Activated gamma-delta T cell treated with anti-CD3 and anti-CD28 coated beads, Interleukin-2, amount 50 U/mL, for 16 hours (primary cell): ENCODE results near the gene CRTC1.

Source experiments
- DNase-seq: peaks from one replicate; pipeline ENCODE4 v3.0.0-alpha.2; 2020; ENCODE audit warnings: low read depth

Gene CRTC1

DNA sequence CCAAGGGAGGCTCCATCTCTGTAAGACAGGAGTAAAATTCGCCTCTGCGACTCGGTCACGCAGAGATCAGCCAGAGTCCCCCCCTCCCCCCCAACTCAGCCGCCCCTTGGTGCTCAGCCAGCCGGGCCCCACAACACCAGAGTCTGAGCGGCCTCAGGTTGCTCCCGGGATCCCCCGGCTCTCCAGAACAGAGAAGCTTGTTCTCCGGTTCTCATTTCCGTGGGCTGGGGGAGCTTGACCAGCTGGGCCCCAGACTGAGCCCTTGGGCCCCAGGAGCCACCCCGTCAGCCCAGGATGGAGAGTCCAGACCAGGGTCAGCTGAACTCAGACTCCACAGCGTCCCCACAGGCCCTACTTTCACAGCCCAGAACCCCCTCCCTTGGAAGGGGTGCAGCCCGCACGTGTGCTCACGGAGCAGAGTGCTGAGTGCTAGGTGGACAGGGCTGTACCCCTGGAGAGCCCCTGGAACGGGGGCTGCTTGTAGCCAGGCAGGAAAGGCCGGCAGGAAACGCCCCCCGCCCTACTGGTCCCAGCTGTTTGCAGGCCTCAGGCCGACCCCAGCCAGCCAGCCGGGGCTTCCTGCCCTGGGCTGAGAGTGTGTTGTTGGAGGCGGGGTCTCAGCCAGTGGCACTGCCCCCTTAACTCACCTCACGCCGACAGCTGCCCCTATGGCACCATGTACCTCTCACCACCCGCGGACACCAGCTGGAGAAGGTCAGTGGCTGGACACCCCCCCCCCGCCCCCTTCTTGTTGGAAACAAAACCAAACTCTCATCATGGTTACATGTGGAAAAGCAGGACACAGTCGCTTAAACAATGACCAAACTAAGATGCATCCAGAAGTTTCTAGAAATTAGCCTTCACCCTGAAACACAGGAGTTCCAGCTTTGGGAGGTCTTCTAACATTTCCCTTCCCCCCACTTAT is 63.2 kb downstream of the CRTC1 start:
- DNase-seq: no peak

DNA sequence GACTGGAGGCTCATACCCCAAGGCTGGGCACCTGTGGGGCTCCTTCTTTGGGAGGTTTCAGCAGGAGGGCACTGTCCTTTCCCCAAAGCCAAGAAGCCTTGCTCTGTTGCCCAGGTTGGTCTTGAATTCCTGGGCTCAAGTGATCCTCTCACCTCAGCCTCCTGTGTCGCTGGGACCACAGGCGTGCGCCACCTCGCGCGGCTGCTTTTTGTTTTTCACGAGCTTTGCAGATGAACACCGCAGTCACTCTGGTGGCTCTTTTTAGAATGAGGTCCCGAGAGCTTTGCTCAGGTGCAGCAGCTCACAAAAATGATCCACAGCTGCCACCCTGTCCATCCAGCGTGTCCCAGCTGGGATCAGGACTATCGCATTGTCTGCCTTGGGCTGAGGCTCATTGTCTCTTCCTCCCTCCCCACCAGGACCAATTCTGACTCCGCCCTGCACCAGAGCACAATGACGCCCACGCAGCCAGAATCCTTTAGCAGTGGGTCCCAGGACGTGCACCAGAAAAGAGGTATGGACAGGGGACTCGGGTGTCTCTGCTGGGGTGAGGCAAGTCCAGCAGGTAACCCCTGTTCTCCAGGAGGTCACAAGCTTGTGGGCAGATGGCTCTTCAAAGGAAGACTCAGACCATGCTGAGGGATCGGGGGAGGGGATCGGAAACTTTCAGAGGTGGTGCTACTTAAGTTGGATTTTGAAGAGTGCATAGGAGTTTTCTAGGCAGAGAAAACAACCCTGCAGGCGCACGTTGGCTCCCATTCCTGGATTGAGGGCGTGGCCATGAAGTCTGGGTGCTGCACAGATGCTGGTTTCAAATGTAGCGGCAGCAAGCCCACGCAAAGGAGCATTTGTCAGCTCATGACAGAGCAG is 66.1 kb downstream of the CRTC1 start:
- DNase-seq: no peak

DNA sequence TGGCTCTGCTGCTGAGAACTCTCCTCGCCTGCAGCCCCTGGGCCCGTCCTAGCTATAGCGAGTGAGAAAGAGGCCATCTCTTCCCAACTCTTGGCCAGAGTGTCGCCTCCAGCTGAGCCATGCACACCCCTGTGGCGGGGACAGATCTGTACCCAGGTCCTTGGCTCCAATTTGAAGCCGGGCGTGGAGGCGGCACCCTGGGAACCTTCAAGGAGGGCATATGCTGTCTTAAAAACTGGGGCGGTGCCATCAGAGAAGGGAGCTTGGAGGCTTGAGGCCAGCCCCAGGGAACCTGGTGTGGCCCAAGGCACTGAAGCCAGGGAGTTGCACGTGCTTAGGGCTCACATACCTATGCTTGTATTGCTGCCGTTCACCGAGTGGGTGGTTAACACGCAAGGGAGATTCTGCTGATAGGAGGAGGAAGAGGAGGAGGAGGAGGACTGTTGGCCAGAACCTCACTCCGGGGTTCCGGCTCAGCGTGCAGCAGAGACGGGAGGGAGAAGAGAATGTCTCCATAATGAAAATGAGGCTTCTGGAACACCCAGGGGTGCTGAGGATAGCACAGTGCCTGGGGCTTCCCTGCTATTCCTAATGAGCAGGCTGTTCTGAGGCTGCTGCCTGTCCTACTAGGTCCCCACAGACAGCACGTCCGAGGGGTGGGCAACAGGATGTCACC is 67.0 kb downstream of the CRTC1 start:
- DNase-seq: no peak

DNA sequence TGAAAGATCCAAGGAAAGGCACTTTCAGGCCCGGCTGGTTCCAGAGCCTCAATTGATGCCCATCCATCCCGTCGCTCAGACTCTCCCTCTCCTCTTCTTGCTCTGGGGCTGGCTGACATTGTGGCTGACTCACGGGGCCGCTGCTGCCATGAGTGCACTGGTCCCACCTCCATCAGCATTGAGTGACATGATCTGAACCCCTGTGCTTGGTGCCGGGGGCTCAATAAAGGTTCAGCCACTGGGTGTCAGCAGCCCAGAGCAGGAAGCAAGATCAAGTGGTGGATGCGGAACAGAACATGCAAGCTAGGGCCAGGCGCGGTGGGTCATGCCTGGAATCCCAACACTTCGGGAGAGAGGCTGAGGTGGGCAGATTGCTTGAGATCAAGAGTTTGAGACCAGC is 68.1 kb downstream of the CRTC1 start:
- DNase-seq: no peak

DNA sequence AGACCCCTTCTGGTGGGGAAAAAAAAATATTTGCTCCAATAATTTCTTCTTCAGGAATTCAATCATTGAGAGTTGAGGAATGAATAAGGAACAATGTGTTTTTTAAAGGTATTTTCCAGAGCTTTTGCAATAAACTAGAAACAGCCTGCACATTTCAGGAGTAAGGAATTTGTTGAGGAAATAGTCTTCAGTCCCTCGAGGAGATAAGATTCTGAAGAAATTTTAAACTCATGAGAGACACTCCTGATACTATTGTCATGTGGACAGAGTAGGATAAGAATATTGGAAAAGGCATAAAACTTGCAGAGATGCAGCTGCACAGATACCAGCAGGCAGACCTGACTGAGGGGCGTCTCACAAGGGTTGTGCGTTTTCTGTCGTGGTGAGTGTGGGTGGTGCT is 71.0 kb downstream of the CRTC1 start:
- no peak for DNase-seq

- no peak for DNase-seq
Measured at GRCh38 chr19:18756896-18757295, 73.4 kb downstream of the CRTC1 start.

DNA sequence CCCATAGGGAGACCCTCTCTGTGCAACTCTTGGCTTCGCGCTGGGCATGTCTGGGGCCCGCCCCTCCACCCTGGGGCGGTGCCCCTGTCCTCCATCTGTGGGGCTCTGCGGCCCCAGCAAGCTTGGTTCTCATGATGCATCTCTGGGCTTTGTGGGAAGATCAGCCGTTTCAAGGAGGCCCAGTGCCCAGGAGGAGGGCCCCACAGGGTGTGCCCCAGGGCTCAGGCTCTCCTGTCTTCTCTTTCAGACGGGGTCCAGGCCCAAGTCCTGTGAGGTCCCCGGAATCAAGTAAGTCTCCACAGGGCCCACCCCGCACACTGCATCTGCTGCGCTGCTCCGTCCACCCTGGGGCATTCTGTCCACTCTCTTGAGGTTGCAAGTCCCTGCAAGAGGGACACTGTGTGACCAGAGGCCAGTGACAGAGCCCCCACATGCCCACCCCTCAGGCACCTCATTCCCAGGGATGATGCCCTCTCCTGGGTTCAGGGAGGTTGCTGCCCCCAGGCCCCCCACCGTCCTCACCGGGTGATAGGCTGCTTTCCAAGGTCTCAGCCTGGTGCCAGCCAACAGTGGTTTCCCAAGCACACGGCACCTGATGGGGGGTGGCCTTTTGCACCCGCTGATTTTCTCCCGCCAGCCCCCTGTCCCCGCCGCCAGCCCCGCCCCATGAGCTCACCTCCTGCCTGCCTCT is 76.0 kb downstream of the CRTC1 start:
- DNase-seq: no peak

DNA sequence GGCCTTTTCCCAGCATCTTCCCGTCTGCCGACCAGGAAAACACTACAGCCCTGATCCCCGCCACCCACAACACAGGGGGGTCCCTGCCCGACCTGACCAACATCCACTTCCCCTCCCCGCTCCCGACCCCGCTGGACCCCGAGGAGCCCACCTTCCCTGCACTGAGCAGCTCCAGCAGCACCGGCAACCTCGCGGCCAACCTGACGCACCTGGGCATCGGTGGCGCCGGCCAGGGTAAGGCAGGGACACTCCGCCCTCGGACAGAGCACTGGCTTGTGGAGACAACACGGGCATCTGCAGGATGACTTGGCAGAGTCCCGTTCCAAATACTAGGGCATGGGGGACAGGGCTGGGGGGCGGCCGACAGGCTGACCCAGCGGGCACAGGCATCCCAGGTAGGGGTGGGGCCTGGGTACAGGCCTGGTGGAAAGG is 76.5 kb downstream of the CRTC1 start:
- DNase-seq: no peak

DNA sequence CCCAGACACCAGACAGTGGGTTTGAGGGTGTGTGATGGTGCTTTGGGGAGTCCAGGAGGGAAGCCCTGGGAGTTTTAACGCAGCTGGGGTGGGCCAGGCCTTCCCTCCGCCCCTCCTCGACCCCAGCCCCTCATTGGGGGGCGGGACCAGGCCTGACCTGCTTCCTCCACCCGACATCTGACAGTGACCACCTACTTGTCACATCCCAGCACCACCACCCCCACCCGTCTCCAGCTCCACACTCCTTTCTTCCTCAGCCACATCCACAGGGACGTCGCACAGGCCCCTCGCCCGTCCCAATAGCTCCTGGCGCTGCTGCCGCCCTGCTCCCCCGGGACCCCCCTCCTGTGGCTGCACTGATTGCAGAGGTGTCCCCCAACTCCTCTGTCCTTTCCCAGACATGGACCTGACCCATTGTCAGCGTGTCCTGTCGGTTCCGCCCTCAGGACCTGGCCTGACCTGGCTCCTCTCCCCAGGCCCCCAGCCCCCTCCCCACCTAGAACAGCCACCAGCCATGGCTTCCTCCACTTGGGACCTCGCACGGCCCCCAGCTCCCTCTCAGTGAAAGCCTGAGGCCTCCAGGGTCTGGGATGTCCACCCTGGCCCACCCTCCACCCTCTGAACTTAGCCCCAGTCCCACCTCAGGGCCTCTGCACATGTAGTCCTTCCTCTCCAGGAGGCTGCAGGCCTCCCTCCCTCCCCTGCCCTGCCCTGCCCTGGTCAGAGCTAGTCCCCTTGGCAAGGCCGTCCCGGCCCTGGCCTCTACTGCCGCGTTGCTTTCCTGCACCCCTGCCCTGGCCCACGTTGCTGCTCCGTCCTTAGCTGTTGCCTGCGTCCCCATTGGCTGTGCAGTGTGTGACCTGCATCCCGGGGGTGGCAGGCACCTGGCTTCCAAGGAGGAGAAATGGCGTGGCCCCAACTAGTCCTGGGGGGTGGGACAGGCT is 77.2 kb downstream of the CRTC1 start:
- no peak for DNase-seq

DNA sequence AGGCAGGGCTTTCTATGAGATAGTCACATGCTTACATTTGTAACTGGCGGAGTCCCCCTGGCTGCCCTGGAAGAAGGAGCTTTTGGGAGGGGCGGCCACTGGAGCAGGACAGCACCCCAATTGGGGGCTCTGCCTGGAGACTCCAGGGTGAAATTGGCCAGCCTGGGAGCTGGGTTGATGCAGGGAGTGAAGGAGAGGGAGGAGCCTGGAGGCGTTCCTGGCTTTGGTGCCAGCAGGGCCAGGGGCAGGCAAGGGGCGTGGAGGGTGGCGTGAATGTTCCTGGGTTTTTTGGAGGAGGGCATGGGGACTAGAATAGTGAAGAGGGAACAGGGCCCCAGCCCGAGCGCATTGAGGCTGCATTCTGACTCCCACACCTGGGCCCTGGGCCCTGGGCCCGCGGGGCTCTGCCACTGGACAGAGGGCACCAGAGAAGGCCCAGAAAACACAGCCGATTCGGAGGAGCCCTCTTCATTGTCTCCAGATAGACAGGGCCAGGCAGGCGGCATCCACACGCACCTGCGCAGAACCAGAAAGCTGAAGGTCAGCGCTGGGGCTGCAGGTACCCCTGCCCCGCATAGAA is 78.1 kb downstream of the CRTC1 start:
- DNase-seq: no peak

DNA sequence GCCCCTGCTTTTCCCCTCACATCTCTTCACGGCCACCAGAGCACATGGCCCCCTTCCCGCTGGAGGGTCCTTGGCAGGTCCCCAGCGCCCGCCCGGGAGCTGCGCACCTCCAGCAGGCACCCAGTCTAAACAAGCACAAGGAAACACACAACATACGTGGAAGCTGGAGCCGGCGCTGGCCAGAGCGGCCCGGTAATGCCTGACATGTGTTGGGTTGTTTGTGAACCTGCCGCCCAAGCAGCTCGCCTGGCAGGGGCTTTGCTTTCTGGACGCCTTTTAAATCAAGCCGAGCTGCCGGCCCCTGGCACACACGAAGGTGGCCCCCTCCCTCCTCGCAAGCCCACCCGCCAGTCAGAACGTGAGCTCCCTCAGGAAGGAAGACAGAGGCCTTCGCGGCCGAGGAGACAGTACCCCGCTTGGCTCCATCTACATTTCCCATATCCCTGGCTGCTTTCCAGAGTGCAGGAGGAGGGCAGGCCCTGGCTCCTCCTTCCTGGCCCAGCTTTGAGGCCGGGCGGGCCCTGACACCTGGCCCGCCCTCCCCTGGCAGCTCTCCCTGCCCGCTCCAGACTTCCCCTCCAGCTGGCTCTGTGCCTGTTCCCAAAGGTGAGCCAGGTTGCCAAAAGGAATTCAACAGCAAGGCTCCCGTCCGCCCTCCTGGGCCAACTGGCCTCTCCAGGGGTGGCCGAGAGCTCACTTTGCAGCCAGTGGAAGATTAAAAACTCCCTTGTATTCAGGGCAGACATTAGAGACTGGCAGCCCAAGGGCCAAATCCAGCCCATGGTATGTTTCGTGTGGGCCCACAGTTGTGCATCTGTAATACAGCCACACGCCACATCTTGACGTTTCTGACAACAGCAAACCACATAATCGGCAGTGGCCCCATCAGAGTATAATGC is 78.9 kb downstream of the CRTC1 start:
- DNase-seq: no peak

DNA sequence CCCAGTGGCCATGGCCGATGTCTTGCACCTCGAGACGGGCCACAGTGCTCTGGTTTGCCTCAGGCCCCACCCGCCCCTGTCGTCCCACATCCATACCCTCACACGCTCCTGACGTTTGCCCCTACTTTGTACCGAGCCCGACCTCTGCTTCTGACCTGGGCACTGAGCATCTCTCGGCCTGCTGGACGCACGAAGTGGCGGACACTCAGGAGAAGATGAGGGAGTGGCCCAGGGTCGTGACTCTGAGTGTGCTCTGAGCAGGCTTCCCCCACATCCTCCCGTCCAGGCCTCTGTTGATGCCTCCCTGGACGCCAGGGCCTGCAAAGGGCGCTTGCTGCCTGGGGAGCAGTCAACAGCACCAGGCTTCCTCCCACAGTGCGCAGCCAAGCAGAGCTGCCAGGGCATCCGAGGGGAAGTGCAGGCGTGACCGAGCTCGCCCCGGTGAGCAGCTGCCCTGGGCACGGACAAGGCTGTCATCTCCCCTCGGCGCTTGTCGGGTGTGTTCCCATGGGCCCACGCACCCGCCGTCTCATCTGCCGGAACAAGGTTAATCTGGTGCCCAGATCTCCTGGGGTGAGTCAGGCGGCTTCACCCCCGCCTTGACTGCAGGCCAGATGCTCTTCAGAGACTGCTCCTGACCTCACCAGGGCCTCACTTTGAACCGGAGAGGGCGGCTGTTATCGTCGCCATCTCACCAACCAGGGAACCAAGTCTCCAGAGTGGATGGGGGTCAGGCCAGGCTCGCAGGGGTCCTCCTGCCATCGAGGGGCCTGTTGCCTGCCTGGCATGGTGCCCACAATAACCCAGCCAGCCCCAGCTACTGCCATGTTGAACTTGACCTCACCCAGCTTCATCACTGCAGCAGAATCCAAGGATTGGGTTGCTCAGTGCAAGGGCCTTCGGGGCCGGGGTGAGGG is 80.5 kb downstream of the CRTC1 start:
- no peak for DNase-seq

GRCh38 chr19:18764591-18765051 is 81.1 kb downstream of the CRTC1 start:
- DNase-seq: no peak

- no peak for DNase-seq
Measured at GRCh38 chr19:18765224-18765623, 81.7 kb downstream of the CRTC1 start.

DNA sequence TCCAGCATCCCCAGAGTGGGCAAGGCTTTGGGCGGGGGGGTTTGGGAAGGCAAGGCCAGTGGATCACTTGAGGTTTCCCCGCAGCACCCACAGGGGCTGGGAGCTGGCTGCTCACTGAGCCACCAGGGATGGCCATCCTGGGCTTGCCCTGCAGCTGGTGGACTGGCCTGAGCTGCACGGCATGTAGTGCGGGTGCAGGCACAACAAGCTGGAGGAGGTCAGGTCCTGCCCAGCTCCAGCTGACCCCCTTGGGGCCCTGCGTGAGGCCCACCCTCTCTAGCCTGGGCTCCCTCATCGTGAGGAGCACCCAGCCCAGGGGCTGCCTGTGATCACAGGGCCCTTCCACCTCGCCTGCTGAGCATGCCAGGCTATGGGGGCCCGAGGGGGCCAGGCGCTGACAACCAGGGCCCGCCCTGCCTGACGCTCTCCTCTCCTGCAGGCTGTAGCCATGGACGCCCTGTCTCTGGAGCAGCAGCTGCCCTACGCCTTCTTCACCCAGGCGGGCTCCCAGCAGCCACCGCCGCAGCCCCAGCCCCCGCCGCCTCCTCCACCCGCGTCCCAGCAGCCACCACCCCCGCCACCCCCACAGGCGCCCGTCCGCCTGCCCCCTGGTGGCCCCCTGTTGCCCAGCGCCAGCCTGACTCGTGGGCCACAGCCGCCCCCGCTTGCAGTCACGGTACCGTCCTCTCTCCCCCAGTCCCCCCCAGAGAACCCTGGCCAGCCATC is 84.7 kb downstream of the CRTC1 start:
- no peak for DNase-seq

GRCh38 chr19:18768997-18769891 is 85.8 kb downstream of the CRTC1 start:
- DNase-seq: no peak
